ENCODE data around the gene RHCE. TPM values are rescaled to one million over a fixed set of nuclear protein-coding genes. Genes with fewer than 3 reads are reported as not detected.

Gene RHCE
- total and polyA plus RNA-seq, 4 donors, result 0.42 to 89.9 (median 0.69) TPM

DNA sequence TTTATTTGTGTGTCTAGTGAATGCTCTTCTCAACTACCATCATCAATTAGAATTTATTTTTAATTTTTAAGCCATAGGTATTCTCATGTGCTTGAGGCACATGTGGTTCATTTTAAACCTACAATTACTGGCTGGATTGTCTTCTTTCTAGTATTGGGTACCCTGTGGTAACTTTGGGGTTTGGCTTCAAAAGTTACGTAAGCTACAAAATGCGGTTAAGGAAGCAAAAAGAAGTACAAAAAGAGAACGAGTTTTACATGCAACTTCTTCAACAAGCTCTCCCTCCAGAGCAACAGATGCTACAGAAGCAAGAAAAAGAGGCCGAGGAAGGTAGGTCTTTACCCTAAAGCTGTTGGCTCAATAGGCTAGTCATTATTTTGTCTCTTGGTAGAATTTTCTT lies 35.9 kb upstream of the RHCE start:
- WGBS, result 90% methylated on average over 4 of the region's 4 CpGs
- Histone ChIP-seq H3K9ac (ENCODE audit: low read depth in 1 of 2, low read length in 2 of 2) (no peak overlapping the region), H3K9me3 (ENCODE audit: control insufficient read depth in 4 of 4, low read length in 3 of 4) (no peaks in the 10 kb centered on the region), H3K4me3 (ENCODE audit: low read depth in 1 of 3, low read length in 3 of 3) (no peak overlapping the region), H3K36me3 (ENCODE audit: control insufficient read depth in 4 of 4, insufficient read depth in 3 of 4, low read depth in 1 of 4, low read length in 3 of 4) (peaks cover 1 to 4% (median 2%) of the 10 kb centered on the region in 4 donors), H3K27ac (ENCODE audit: low read depth in 1 of 2, low read length in 2 of 2) (no peak overlapping the region), H3K4me1 (ENCODE audit: control insufficient read depth in 4 of 4, insufficient read depth in 4 of 4, low read length in 3 of 4) (peaks cover 4 to 50% (median 35%) of the 10 kb centered on the region in 4 donors), H3K27me3 (ENCODE audit: control insufficient read depth in 4 of 4, insufficient read depth in 4 of 4, low read length in 3 of 4) (no peaks in the 10 kb centered on the region)
- DNase-seq (ENCODE audit: low spot score), result no peak
- TF ChIP-seq, protein P1, sequence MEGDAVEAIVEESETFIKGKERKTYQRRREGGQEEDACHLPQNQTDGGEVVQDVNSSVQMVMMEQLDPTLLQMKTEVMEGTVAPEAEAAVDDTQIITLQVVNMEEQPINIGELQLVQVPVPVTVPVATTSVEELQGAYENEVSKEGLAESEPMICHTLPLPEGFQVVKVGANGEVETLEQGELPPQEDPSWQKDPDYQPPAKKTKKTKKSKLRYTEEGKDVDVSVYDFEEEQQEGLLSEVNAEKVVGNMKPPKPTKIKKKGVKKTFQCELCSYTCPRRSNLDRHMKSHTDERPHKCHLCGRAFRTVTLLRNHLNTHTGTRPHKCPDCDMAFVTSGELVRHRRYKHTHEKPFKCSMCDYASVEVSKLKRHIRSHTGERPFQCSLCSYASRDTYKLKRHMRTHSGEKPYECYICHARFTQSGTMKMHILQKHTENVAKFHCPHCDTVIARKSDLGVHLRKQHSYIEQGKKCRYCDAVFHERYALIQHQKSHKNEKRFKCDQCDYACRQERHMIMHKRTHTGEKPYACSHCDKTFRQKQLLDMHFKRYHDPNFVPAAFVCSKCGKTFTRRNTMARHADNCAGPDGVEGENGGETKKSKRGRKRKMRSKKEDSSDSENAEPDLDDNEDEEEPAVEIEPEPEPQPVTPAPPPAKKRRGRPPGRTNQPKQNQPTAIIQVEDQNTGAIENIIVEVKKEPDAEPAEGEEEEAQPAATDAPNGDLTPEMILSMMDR (IDR thresholded peaks at IDR 0.05; ENCODE audit: low read depth, low read length, missing input control), result no peak
- no peak for TF ChIP-seq YY1 (IDR thresholded peaks at IDR 0.05)
- TF ChIP-seq FOXA2 (IDR thresholded peaks at IDR 0.05), result no peak
- no peak for TF ChIP-seq SP1 (IDR thresholded peaks at IDR 0.05)
- no peak for TF ChIP-seq GABPA (IDR thresholded peaks at IDR 0.05 in 1 of 2, conservative IDR thresholded peaks at IDR 0.05 in 1 of 2)
- TF ChIP-seq RAD21 (IDR thresholded peaks at IDR 0.05), result no peak
- TF ChIP-seq, protein P2, sequence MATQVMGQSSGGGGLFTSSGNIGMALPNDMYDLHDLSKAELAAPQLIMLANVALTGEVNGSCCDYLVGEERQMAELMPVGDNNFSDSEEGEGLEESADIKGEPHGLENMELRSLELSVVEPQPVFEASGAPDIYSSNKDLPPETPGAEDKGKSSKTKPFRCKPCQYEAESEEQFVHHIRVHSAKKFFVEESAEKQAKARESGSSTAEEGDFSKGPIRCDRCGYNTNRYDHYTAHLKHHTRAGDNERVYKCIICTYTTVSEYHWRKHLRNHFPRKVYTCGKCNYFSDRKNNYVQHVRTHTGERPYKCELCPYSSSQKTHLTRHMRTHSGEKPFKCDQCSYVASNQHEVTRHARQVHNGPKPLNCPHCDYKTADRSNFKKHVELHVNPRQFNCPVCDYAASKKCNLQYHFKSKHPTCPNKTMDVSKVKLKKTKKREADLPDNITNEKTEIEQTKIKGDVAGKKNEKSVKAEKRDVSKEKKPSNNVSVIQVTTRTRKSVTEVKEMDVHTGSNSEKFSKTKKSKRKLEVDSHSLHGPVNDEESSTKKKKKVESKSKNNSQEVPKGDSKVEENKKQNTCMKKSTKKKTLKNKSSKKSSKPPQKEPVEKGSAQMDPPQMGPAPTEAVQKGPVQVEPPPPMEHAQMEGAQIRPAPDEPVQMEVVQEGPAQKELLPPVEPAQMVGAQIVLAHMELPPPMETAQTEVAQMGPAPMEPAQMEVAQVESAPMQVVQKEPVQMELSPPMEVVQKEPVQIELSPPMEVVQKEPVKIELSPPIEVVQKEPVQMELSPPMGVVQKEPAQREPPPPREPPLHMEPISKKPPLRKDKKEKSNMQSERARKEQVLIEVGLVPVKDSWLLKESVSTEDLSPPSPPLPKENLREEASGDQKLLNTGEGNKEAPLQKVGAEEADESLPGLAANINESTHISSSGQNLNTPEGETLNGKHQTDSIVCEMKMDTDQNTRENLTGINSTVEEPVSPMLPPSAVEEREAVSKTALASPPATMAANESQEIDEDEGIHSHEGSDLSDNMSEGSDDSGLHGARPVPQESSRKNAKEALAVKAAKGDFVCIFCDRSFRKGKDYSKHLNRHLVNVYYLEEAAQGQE (IDR thresholded peaks at IDR 0.05), result no peak
- TF ChIP-seq HNF4A (conservative IDR thresholded peaks at IDR 0.05), result no peak

DNA sequence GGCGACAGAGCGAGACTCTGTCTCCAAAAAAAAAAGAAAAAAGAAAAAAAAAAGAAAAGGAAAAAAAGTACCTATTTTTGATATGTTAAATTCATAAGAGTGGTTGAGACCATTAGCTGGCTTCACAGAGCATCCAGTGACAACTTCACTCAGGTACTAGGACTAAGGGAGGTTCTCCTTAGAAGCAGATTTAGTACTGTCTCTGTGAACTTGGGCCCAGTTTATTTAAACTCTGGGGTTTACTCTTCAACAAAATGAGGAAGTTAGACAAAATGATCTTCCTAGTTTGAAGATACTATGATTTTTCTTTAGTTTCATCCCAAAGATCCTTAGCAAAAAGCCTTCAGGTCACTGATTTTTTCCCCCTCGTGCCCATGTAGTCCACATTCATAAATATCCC lies 31.3 kb upstream of the RHCE start:
- Histone ChIP-seq H3K9me3 (ENCODE audit: control insufficient read depth in 4 of 4, low read length in 3 of 4) (no peaks in the 10 kb centered on the region), H3K36me3 (ENCODE audit: control insufficient read depth in 4 of 4, insufficient read depth in 3 of 4, low read depth in 1 of 4, low read length in 3 of 4) (peaks cover 4 to 12% (median 8%) of the 10 kb centered on the region in 4 donors), H3K27me3 (ENCODE audit: control insufficient read depth in 4 of 4, insufficient read depth in 4 of 4, low read length in 3 of 4) (no peaks in the 10 kb centered on the region), H3K4me3 (ENCODE audit: low read depth in 1 of 3, low read length in 3 of 3) (no peak overlapping the region), H3K4me1 (ENCODE audit: control insufficient read depth in 4 of 4, insufficient read depth in 4 of 4, low read length in 3 of 4) (peaks cover 0 to 15% (median 12%) of the 10 kb centered on the region in 4 donors), H3K27ac (ENCODE audit: low read depth in 1 of 2, low read length in 2 of 2) (no peak overlapping the region), H3K9ac (ENCODE audit: low read depth in 1 of 2, low read length in 2 of 2) (no peak overlapping the region)
- 97% methylated on average over 3 of the region's 3 CpGs for WGBS
- no peak for DNase-seq (ENCODE audit: low spot score)
- TF ChIP-seq, protein P2 (IDR thresholded peaks at IDR 0.05), result no peak
- TF ChIP-seq NR2F2 (IDR thresholded peaks at IDR 0.05) (no peak), EGR1 (IDR thresholded peaks at IDR 0.05; ENCODE audit: low read depth in 2 of 2) (no peak), FOXA1 (IDR thresholded peaks at IDR 0.05) (no peak), TAF1 (conservative IDR thresholded peaks at IDR 0.05) (no peak), YY1 (IDR thresholded peaks at IDR 0.05) (no peak), HNF4A (conservative IDR thresholded peaks at IDR 0.05) (no peak)
- TF ChIP-seq, protein P1 (IDR thresholded peaks at IDR 0.05; ENCODE audit: low read depth, low read length, missing input control), result no peak

Measured in liver (tissue), 9 donors.